22Rv1 (cell line): ENCODE data around the gene RABL3.

Experiments
- H3K27ac ChIP-seq: fragments of 450-650 bp; 2 replicates; pipeline ENCODE4 v1.5.1; 2017
- ZFX ChIP-seq: fragments of 450-650 bp; IDR thresholded peaks from 2 replicates; pipeline ENCODE4 v1.6.1; 2017; ENCODE audit warnings: antibody characterized with exemption, borderline replicate concordance
- TF ChIP-seq, protein P1 (sequence below): fragments of 450-650 bp; IDR thresholded peaks from 2 replicates; pipeline ENCODE4 v1.5.1; 2017; ENCODE audit warnings: mild to moderate bottlenecking

Gene RABL3

GRCh38 chr3:120683213-120683612 is 59.1 kb downstream of the RABL3 start:
- TF ChIP-seq ZFX = no peak
- TF ChIP-seq, protein P1, sequence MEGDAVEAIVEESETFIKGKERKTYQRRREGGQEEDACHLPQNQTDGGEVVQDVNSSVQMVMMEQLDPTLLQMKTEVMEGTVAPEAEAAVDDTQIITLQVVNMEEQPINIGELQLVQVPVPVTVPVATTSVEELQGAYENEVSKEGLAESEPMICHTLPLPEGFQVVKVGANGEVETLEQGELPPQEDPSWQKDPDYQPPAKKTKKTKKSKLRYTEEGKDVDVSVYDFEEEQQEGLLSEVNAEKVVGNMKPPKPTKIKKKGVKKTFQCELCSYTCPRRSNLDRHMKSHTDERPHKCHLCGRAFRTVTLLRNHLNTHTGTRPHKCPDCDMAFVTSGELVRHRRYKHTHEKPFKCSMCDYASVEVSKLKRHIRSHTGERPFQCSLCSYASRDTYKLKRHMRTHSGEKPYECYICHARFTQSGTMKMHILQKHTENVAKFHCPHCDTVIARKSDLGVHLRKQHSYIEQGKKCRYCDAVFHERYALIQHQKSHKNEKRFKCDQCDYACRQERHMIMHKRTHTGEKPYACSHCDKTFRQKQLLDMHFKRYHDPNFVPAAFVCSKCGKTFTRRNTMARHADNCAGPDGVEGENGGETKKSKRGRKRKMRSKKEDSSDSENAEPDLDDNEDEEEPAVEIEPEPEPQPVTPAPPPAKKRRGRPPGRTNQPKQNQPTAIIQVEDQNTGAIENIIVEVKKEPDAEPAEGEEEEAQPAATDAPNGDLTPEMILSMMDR = no peak
- peak overlapping the region; percentile 89 for H3K27ac ChIP-seq

- no peak for TF ChIP-seq ZFX
- TF ChIP-seq, protein P1 = no peak
- peak within 1 kb of the TSS; percentile 89 for H3K27ac ChIP-seq
Measured at GRCh38 chr3:120682095-120682681, 60.1 kb downstream of the RABL3 start, which contains the start of gene HGD. HGD (minus strand) TSS chr3:120682239; CDS start chr3:120682111, 128 bp downstream.

DNA sequence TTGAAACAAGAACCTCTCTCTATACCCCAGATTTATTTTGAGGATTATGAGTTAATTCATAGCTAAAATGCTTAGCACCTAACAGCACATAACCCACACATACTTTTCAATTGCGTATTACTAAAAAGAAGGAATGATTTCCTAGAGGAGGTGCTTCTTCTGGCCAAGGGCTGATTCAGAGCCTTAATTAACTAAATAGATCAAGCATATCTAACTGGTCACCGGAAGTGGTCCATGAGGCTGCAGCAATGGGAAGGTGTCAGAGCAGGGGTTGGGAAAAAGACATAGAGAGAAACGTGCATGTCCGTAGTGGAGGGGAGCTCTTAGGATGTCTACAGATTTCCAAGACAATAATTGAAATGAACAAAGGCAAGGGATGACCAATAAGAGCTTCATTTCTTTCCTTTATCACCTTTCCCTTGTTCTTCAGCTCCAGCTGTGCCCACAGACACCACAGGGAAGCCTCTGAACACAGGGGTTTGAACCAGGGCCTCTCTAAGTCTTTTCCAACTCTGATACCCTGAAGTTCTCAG is 60.7 kb downstream of the RABL3 start:
- peak overlapping the region; percentile 89 for H3K27ac ChIP-seq
- no peak for TF ChIP-seq ZFX
- TF ChIP-seq, protein P1 = no peak

GRCh38 chr3:120681018-120681417 is 61.3 kb downstream of the RABL3 start:
- no peak for TF ChIP-seq ZFX
- TF ChIP-seq, protein P1 = no peak
- H3K27ac ChIP-seq = peak overlapping the region; percentile 89

GRCh38 chr3:120680193-120680894 is 62.0 kb downstream of the RABL3 start:
- H3K27ac ChIP-seq = peak overlapping the region; percentile 89
- TF ChIP-seq ZFX = no peak
- TF ChIP-seq, protein P1 = no peak

GRCh38 chr3:120678984-120679383 is 63.3 kb downstream of the RABL3 start:
- peak overlapping the region; percentile 91 for H3K27ac ChIP-seq
- no peak for TF ChIP-seq ZFX
- TF ChIP-seq, protein P1 = no peak
